ENCODE results near the gene MTSS2.

MTSS2 gene

DNA sequence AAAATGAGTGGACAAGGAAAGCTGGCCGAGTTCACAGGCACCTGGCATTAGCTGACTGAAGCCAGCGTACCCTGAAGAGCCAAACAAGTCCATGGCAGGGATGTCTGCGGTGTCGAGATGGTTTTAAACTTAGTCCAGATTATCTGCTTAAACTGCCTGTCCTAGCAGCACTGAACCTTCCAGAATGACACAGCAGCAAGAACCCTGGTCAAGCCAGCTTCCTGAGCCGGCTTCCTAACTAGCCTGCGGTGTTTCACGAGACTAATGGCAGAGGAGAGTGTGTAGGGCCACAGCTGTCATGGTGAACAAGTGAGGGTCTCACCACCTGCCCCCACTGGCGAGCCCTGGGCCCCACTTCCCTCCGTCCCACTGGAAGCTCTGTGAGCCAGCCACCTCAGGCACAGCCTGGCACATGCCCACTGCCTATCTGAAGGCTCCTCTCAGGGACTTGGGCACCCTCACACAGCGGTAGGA is 28.8 kb upstream of the MTSS2 start:
- DNase-seq (ENCODE audit: low read depth in 2 of 2): no peak

GRCh38 chr16:70713824-70714223 is 28.0 kb upstream of the MTSS2 start:
- DNase-seq (ENCODE audit: low read depth in 2 of 2): no peak

GRCh38 chr16:70713342-70713741 is 27.5 kb upstream of the MTSS2 start:
- DNase-seq (ENCODE audit: low read depth in 2 of 2): no peak

- DNase-seq (ENCODE audit: low read depth in 2 of 2): no peak
Observed at GRCh38 chr16:70712942-70713341, 27.1 kb upstream of the MTSS2 start.

DNA sequence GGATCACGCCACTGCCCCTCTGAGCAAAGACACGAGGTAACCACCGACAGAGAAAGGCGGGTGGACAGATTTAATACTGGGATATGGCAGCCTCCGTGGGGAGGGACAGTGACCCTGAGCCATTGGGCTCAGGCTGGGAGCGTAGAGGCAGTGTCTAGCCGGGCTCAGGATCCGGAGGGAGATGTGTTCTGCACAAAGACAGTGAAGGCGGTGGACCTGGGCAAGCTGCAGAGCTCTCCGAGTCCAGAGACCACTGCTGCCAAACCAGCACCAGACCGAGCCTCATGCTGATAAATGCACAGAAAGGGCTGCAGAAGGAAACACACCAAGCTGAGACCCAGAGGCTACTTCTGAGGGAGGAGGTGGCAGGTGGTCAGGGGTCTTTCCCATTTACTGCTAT is 26.5 kb upstream of the MTSS2 start:
- DNase-seq (ENCODE audit: low read depth in 2 of 2): no peak

GRCh38 chr16:70711211-70712031 is 25.6 kb upstream of the MTSS2 start:
- DNase-seq (ENCODE audit: low read depth in 2 of 2): no peak

DNA sequence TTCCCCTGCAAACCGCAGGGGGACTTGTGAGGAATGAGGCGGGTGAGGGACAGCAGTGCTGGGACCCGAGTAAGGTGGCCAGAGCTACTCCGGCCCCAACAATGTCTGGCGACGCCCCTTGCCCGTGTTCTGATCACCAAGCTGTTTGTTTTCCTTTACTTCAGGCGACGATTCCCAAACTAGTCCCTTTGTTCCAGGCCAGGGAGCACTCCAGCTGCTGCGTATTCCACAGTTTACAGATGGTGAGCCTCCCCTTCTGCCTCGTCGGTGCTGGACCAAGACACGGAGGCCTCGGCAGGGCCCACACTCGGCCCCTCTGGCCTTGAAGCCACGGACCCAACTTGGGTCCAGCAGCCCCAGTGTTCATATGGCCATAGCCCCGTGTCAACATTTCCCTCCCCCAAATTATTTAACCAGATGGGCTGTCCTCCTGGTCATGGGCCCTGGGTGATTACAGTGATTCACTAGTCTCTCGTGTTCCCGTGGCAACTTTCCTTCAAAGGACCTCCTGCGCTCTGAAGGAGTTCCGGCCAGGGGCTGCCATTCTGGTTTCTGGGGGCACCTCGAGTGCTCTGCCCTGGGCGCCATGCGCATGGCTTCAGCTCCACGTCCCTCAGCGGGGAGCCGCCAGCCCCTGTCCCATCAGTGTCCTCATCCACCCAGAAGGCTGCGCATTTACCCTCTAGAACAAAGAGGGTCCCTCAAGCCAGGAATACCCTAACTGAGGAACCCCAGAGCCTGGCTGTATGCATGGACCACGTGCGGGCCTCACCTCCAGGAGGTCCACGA is 24.8 kb upstream of the MTSS2 start:
- DNase-seq (ENCODE audit: low read depth in 2 of 2): no peak

GRCh38 chr16:70709942-70710341 is 24.1 kb upstream of the MTSS2 start:
- DNase-seq (ENCODE audit: low read depth in 2 of 2): no peak

- no peak for DNase-seq (ENCODE audit: low read depth in 2 of 2)
Observed at GRCh38 chr16:70709457-70709856, 23.6 kb upstream of the MTSS2 start.

GRCh38 chr16:70708366-70709246 is 22.8 kb upstream of the MTSS2 start:
- no peak for DNase-seq (ENCODE audit: low read depth in 2 of 2)

DNA sequence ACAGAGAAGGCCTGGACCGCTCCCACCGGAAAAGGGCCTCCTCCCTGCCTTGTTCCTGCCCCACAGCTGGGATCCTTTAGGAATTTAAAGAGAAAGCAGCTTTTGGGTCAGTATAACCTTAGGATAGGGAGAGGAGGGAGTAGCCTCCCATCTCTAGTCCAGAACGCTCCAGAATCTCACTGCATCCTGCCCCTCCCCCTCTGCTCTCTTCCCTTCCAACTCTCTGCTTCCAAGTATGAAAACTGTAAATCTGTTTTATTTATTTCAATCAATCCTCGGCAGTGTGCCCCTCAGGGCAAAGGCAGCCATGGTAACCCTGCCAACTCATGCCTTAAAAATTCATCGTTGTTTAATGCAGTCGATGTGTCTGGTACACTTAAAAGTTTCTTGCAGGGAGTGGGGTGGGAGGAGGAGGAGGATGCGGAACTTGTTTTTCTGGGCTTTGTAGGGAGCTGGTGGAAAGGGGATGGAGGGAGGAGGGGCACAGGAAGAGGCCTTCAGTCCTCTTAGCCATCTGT is 21.2 kb upstream of the MTSS2 start:
- no peak for DNase-seq (ENCODE audit: low read depth in 2 of 2)

DNA sequence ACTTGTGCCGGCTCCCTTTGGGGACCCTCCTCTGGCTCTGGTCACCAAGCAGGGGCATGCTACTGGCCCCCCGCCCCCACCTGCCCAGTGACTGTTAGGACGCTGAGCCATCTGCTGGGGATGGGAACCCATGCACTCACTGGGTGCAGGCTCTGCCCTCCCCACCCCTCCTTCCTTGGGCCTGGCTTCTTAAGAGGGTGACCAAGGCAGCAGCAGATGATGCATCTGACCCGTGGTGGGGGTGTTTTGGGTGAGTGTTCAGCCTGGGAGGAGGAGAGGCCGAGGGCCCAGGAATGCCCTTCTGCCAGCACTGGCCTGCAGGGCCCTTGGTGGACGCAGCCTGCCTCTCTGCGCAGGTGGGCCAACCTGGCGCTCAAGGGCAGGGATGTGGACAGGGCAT is 19.2 kb upstream of the MTSS2 start:
- no peak for DNase-seq (ENCODE audit: low read depth in 2 of 2)

DNA sequence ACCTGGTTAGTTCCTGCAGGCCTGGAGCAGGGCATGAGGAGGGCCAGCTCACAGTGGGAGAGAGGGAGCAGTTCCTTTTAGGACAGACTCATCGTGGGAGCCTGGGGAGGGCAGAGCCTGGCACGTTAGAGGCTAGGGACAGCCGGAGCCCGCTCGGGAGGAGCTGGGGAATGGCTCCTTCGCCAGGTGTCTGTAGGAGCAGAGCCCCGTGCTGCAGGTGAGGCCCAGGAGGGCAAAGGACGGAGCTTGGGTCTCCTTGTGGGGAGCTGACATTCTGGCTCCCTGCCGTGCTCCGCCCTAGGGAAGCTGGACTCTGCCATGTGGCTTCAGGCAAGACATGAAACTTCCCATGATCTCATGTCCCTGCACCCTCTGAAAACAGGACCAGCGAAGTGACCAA is 18.7 kb upstream of the MTSS2 start:
- DNase-seq (ENCODE audit: low read depth in 2 of 2): no peak

- no peak for DNase-seq (ENCODE audit: low read depth in 2 of 2)
Observed at GRCh38 chr16:70703835-70704381, 18.1 kb upstream of the MTSS2 start.

GRCh38 chr16:70703041-70703834 is 17.4 kb upstream of the MTSS2 start:
- no peak for DNase-seq (ENCODE audit: low read depth in 2 of 2)

DNA sequence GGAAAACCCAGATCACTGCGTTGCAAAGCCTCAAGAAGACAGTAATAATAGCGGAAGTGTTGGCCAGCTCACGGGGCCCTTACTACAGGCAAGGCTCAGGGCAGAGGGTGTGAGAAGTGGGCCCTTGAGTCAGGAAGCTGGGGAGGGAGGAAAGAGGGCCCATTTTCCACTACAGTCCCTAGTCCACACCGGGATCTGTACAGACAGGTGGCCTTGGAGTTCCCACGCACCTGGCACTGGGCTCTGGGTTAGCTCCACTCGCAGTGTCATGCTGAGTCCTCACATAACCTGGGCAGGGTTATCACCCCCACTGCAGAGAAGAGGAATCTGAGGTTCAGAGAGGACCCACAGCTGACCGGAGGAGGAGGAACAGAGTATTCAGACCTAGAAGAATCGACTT is 16.8 kb upstream of the MTSS2 start:
- no peak for DNase-seq (ENCODE audit: low read depth in 2 of 2)

- no peak for DNase-seq (ENCODE audit: low read depth in 2 of 2)
Observed at GRCh38 chr16:70701998-70702397, 16.1 kb upstream of the MTSS2 start.

DNA sequence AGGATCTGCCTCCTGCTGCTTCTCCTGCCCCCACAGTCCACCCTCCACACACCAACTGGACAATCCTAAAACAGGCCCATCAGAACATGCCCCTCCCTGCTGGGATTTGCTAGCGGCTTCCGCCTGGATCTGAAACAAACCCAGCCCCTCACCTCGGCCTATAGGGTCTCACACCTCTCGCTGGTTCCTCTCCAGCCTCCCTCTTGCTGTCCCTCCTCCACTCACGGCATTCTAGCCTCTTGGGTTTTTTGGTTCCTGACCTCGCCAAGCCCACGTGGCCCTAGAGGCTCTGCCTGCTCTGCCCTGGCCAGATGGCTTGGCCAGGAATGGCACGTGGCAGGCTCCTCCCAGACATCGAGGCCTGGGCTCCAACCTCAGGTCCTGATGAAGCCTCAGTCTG is 15.7 kb upstream of the MTSS2 start:
- DNase-seq (ENCODE audit: low read depth in 2 of 2): no peak

GRCh38 chr16:70701036-70701435 is 15.2 kb upstream of the MTSS2 start:
- no peak for DNase-seq (ENCODE audit: low read depth in 2 of 2)

- no peak for DNase-seq (ENCODE audit: low read depth in 2 of 2)
Observed at GRCh38 chr16:70700101-70701020, 14.5 kb upstream of the MTSS2 start.
